Activated CD8-positive, alpha-beta memory T cell treated with anti-CD3 and anti-CD28 coated beads for 36 hours (primary cell): ENCODE measurements around the gene FXYD7. TPM values are rescaled to one million over a fixed set of nuclear protein-coding genes. Genes with fewer than 3 reads are reported as not detected.

Source experiments
- CTCF ChIA-PET: fragments of 350-600 bp; sonication (Branson Sonifier 250); formaldehyde crosslinking; loops from one replicate; lab custom pipeline; 2021; ENCODE audit warnings: antibody characterized with exemption; lab: Charles Lee
- POLR2A ChIA-PET: fragments of 350-600 bp; sonication (Branson Sonifier 250); formaldehyde crosslinking; loops from one replicate; lab custom pipeline; 2021; ENCODE audit warnings: antibody characterized with exemption; lab: Charles Lee
- total RNA-seq, 2 experiments: library from RNA; stranded (reverse); gene quantifications; one replicate each; pipeline ENCODE4 v1.2.3, GENCODE V29; 2021

FXYD7 gene
- total RNA-seq, 2 experiments from 2014 or later, result not detected

DNA sequence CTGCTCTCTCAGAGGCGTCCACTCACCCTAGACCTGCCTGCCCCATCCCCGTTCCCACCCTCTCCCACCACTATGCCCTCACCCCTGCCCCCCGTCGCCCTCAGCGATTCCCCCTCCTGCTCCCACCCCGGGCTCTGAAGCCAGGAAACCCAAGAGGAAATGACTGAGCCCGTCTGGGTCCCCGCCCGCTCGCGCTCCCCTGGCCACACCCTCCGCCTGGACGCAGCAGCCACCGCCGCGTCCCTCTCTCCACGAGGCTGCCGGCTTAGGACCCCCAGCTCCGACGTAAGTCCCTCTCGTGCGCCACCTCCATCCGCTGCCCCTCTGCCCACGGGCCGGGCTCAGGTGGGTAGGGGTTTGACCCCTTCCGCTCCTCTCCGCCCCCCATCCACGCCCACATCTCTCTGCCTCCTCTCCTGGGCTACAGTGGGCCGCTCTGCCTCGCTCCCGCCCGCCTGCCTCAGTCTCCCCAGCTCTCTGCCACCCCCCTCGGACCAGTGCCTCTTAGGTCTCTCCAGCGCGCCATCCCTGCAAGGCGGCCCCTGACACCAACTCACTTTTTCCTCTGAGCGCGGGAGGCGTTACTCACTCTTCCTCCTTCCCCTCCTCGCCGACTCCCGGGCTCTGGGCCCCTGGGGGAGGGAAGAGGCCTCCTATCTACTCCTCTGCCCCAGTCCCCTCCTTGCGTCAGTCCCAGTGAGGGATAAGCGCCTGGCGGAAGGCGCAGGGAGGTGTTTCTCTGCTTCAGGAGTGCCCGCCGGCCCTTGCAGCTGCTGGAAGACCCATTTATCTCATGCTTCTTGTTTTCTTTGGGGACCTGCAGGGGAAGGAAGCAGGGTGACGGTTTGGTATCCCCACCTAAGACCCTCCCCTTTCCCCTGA lies 11.7 kb downstream of the FXYD7 start, which contains the start of gene FXYD5:
TSS of gene FXYD5 (plus strand) at position 211 of the 882 bp plus-strand sequence. CDS start 816 bp downstream, outside the sequence.
- ChIA-PET POLR2A (interaction anchor here (0.6 to 1.9 kb wide), 4 partner anchors 9 to 87 kb away, joined by 4 to 6 read pairs (median 6); no protein-coding TSS in a partner anchor), CTCF (interaction anchor here (1.1 to 3.6 kb wide), 7 partner anchors 9 to 88 kb away, joined by 3 to 30 read pairs (median 5); partner anchors contain the start of gene FXYD7)

DNA sequence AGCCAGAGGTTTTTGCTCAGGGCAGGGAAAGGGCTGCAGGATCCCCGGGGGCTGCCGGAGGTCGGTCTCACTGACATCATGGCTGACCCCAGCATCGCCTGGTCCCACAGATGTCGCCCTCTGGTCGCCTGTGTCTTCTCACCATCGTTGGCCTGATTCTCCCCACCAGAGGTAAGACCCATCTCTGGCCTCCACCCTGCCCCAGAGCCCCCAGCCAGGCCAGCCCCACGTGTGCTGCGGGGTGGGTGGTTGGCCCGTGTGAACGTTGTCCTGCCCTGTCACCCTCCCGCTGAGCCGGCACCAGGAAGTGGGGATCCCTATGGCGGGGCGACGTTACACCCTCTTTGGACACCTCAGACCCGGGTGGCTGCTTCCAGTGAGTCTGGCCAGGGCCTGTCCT lies 12.4 kb downstream of the FXYD7 start:
- POLR2A ChIA-PET, result interaction anchor here (0.6 to 1.9 kb wide), 2 partner anchors 10 to 88 kb away, joined by 4 to 6 read pairs; no protein-coding TSS in a partner anchor
- CTCF ChIA-PET, result interaction anchor here (3.1 to 3.6 kb wide), 3 partner anchors 8 to 14 kb away, joined by 20 to 30 read pairs (median 20); partner anchors contain the start of gene FXYD7

DNA sequence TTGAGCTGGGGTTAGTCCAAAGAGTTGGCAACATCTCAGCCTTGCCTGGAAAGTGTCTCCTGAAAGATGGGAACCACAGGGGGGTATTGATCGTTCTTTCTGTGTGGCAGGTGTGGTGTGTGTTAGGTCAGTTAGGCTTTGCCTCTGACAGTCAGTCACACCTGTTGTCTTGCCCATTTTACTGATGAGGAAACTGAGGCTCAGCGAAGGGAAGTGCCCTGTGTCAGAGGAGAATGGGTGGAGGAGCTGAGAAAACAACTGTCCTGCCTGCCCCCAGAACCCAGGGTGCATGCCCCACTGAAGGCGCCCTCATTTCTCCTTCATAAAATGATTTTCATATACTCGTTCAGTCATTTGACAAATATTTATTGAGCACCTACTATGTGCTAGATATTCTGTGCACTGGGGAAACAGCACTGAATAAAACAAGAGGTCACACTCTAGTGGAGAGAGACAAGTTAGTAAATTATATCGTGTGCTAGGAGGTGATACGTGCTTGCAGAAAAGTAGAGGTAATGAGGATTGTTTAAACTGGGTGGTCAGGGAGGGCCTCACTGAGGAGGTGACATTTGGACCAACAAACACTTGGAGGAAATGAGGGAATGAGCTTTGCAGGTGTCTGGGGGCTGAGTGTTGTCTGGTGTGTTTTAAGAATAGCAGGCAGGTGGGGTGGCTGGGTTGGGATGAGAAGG lies 13.1 kb downstream of the FXYD7 start:
- CTCF ChIA-PET, result interaction anchor here (3.1 kb wide), 1 partner anchor 7 kb away, joined by 20 read pairs; no protein-coding TSS in a partner anchor
- POLR2A ChIA-PET, result no interaction called here

DNA sequence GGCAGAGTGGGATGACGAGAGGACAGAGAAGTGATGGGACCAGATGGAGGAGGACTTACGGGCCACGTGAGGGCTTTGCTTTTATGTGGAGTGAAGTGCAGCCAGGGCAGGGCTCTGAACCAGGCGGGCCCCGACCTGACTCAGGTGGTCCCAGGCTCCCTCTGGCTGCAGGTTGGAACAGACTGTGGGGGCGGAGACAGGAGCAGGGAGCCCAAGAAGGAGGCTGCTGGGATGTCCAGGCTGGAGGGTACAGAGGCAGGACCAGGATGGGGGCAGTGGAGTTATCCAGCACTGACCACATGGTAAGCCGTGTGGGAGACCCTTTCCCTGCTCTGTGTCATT lies 13.6 kb downstream of the FXYD7 start:
- ChIA-PET POLR2A (no interaction called here), CTCF (interaction anchor here (0.5 kb wide), 1 partner anchor 430 kb away, joined by 3 read pairs; no protein-coding TSS in a partner anchor)

DNA sequence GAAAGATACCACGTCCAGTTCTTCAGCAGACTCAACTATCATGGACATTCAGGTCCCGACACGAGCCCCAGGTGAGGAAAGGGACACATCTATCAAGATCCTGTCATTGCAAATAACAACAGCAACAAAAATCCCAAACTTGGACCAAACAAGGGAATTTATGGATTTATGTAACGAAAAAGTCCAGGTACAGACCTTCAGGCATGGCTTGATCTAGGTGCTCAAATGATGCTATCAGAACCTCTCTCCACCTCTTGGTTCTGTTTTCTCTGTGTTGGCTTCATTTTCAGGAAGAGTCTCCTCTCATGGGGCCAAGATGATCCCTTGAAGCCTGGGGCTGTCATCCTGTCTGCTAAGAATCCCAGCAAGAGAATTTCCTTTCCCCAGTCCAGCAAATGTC lies 14.4 kb downstream of the FXYD7 start:
- ChIA-PET POLR2A (no interaction called here), CTCF (no interaction called here)

DNA sequence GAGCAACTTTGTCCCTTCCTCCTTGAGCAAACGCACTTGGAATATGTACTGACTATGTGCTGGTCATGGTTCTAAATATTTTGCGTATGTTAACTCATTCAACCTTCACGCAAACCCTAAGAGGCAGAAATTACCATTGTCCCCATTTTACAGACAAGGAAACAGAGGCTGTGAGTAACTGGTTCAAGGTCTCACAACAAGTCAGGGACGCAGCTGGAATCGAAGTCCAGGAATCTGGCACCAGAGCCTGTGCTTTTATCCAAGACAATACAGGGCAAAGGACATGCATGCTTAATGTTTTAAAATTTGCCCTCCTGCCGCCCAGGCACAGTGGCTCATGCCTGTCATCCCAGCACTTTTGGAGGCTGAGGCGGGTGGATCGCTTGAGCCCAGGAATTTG lies 16.6 kb downstream of the FXYD7 start:
- POLR2A ChIA-PET, result no interaction called here
- CTCF ChIA-PET, result no interaction called here

DNA sequence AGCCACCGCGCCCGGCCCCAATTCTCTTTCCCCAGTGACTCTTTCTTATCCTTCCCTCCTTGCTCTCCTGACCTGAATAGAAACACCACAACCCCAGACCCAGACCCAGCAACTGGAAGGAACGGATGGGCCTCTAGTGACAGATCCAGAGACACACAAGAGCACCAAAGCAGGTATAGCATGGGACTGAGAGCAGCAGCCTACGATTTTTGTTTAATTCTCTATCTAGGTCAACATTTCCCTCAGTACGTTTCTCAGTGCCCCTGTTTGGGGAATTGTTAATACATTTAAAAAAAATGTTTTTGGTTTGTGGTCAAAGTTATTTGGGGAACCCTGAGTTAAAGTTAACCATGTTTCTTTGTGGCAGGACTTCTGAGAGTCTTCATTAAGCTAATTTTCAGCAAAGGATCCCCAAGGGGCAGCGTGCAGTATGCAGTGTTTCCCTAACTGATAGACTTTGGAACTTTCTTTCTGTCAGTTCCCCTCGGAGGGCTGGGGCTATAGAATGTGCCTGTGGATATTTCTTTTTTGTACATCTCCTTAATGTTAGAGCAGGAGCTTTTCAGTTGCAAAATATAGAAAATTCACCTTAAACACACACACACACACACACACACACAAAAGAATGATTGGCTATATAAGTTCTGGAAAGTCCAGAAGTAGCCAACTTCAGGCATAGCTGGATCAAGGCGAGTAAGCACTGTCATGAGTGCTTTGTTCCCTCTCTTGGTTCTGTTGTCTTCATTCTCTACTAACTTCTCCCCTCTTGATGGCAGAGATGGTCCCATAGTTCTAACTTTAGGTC lies 17.8 kb downstream of the FXYD7 start:
- POLR2A ChIA-PET, result no interaction called here
- CTCF ChIA-PET, result no interaction called here

DNA sequence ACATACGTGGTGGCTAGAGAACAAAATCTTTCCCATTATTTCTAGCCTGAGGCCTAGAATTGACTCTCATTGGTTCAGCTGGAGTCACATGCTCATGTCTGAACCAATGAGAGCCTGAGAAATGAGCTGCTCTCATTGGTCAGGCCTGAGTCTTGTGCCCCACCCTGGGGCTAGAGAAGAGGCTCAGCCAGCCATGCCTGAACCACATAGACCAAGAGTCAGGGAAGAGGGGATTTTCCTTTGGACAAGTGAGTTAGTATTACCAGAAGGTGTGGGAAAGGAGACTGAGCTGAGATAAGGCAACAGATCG lies 18.3 kb downstream of the FXYD7 start:
- ChIA-PET CTCF (no interaction called here), POLR2A (no interaction called here)

DNA sequence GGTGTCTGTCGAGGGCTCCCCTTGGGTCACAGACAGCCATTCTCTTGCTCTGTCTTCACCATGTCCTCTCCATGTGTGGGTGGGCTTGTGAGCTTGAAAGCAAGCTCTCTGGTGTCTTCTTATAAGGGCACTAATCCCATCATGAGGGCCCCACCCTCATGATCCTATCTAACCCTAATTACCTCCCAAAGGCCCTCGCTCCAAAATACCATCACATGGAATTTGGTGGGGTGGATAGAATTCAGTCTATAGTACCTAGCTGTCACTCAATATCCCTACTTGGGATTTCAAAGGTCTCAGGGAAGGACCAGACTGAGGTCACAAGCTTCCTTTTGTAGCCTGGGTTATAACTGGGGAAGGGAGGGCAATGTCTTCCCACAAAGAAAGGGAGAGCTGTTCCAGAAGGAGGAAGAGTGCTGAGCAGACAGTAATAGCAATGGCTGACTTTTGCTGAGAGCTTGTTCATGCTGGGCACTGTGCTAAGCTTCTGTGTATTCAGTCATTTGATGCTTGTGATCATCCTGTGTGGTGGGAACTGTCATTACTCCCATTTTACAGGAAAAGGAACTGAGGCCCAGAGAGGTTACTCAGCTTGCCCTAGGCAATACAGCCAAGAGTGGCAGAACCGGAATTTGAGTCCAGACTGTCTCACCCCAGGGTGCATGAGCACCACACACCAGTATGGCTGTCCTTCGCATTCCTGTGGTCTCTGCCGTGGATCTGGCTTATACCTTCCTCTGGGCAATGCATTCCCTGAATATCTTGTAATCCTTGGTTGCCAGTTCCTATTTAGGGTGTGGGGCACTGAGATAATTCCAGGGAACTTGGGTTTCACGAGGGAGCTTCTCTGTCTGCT lies 19.6 kb downstream of the FXYD7 start:
- POLR2A ChIA-PET, result no interaction called here
- CTCF ChIA-PET, result interaction anchor here (0.6 to 2.9 kb wide), 2 partner anchors 8 to 723 kb away, joined by 3 to 20 read pairs; partner anchors contain the start of gene FXYD5

DNA sequence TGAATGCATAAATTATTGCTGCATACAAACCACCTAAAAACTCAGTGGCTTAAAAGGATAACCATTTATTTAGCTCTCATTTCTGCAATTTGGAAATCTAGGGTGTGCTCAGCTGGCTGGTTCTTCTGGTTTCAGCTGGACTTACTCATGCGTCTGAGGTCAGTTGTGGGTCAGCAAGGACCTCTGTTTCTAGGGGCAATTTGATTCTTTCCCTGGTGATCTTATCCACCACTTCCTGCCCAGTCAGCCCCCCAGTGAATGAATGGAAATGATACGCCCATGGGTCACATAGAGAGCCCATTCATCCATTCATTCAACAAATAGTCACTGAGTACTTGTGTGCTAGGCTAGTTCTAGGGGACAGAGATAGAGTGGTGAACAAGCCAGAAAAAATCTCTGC lies 21.4 kb downstream of the FXYD7 start:
- CTCF ChIA-PET, result interaction anchor here (0.6 to 2.9 kb wide), 2 partner anchors 10 to 907 kb away, joined by 4 to 20 read pairs; partner anchors contain the start of gene FXYD5
- POLR2A ChIA-PET, result no interaction called here

DNA sequence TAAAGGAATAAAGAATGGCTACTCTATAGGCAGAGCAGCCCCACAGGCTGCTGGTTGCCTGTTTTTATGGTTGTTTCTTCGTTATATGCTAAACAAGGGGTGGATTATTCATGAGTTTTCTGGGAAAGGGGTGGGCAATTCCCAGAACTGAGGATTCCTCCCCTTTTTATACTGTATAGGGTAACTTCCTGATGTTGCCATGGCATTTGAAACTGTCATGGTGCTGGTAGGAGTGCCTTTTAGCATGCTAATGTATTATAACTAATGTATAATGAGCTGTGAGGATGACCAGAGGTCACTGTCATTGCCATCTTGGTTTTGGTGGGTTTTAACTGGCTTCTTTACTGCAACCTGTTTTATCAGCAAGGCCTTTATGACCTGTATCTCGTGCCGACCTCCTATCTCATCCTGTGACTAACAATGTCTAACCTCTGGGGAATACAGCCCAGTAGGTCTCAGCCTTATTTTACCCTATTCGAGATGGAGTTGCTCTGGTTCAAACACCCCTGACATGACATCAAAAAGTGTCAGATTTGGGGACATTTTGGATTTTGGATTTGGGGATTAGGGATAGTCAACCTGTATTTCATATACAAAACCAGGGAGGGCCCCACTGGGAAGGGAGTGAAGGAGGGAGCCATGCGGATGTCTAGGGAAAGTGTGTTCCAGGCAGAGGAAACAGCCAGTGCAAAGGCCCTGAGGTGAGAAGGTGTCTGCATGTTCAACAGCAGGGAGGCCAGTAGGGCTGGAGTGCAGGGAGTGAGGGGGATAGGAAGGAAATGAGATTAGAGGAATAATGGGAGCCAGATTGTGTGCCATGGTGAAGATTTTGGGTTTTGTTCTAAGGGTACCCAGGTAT lies 22.4 kb downstream of the FXYD7 start:
- POLR2A ChIA-PET, result no interaction called here
- CTCF ChIA-PET, result no interaction called here

DNA sequence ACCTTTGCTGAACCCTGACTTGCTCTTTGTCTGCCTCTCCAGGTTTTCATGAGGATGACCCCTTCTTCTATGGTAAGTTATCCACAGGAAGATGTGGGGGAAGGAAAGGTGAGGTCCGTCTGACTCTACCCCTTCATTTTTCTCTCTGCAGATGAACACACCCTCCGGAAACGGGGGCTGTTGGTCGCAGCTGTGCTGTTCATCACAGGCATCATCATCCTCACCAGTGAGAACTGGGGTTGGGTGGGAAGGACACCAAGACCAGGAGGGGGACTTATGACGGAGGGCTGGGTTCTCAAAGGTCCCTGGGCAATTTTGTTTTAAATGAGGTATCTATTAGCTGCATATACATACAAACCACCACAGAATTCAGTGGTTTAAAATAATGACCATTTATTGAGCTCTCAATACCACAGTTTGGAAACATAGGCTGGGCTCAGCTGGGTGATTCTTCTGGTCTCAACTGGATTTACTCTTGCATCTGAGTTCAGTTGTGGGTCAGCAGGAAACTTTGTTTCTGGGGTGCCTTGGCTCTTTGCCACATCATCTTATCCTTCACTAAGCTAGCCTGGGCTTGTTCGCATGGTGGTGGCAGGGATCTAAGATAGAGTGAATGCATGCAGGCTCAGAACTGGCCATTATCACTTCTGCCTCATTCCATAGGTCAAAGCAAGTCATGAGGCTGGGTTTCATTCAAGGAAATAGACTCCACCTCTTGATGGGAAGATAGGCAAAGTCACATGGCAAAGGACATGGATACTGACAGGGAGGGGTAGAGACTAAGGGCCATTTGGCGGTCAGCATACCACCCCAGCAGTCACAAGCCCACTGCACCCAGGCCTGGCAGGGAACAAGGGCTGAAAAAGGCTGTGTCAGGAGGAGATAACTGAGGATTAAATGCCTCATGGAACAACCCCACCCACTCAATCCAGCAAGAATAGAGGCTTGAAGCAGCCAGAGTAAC lies 23.3 kb downstream of the FXYD7 start:
- ChIA-PET POLR2A (interaction anchor here (0.6 kb wide), 1 partner anchor 78 kb away, joined by 4 read pairs; no protein-coding TSS in a partner anchor), CTCF (interaction anchor here (0.9 to 1.1 kb wide), 2 partner anchors 25 to 52 kb away, joined by 3 to 5 read pairs; no protein-coding TSS in a partner anchor)

DNA sequence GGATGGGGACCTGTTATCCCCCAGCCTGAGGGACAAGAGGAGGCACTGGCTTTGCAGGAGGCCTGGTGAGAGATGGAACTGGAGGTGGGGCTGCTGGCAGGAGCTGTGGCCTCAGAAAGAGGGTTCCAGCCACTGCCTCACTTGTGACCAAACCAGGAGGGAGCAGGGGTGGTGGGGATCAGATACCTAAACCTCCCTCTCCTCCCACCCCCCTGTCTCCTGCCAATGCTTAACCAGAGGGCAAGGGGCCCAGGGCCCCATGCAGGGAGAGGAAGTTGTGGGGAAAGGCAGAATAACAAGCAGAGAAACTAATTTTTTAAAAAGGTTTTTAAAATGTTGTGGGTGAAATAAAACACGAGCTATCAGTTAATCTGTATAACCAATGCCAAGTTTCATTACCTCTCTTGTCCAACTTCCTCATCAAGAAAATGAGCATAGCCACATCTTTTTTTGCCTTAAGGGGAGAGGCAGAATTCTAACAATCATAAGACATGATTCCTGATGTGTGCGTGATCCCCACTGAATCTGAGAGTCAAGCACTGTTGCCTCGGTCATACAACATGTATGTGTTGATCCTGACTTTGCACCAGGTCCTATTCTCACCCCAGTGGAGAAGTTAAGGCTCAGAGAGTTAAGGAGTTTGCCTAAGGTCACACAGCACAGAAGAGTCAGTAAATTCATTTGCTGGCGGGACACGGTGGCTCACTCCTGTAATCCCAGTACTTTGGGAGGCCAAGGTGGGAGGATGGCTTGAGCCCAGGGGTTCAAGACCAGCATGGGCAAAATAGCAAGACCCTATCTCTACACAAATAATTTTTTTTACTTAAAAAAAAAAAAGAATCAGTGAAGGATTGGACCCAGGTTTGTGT lies 24.4 kb downstream of the FXYD7 start:
- CTCF ChIA-PET, result interaction anchor here (0.9 to 1.6 kb wide), 3 partner anchors 14 to 51 kb away, joined by 3 to 5 read pairs (median 5); no protein-coding TSS in a partner anchor

DNA sequence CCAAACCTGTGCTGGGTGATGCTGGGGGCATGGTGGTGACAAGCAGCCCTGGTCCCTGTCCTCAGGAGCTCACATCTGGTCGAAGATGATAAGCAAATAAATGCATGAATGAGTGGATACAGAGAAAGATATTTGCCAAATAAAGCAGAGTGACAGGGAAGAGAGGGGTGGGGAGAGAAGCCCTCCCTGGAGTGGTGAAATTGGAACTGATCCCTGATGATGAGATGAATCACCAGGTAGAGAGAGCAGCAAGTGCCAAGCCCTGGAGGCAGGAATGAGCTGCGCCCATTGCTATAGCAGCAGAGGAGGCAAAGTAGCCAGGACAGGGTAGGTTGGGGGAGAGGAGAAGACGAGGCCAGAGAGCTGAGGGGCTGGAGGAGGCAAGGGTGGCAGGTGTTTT lies 25.1 kb downstream of the FXYD7 start:
- ChIA-PET CTCF (interaction anchor here (1.2 to 1.6 kb wide), 2 partner anchors 14 to 26 kb away, joined by 5 read pairs; no protein-coding TSS in a partner anchor), POLR2A (no interaction called here)

More for the DNA sequence above, 24.4 kb downstream of the FXYD7 start:
- POLR2A ChIA-PET, result interaction anchor here (0.6 kb wide), 1 partner anchor 77 kb away, joined by 4 read pairs; no protein-coding TSS in a partner anchor
